22Rv1 (cell line): ENCODE results near the gene SEZ6.

Experiments
- ZFX ChIP-seq: fragments of 450-650 bp; IDR thresholded peaks from 2 replicates; pipeline ENCODE4 v1.6.1; 2017; ENCODE audit warnings: antibody characterized with exemption, borderline replicate concordance
- TF ChIP-seq, protein P1 (sequence below): fragments of 450-650 bp; IDR thresholded peaks from 2 replicates; pipeline ENCODE4 v1.5.1; 2017; ENCODE audit warnings: mild to moderate bottlenecking

DNA sequence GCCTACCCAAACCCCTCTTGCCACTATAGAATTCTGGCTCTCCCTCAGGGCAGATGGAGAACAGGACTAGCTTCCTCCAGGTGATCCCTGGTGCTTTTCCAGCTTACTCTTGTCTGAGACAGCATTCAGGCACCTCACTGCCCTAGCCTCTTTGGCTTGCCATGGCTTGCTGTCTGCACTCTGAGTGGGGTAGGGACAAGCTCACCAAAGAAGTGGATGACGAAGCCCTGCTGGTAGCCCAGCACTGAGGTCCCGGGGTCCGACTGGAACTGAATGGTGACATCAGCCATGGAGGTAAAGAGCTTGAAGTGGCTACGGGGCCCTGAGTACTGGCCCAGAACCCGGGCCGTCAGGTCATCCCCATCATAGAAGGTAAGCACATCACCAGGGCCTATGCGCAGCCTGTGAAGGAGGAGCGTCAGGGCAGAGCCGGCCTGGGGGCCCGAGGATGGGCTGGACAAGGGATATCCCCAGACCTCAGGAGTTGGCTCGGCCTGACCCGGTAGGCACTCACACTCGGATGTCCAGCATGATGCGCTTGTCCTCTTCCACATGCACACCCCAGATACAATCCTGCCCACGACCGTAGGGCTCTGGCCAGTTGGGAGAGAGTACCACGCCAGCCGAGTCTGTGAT, 46.9 kb downstream of the SEZ6 start:
- TF ChIP-seq, protein P1, sequence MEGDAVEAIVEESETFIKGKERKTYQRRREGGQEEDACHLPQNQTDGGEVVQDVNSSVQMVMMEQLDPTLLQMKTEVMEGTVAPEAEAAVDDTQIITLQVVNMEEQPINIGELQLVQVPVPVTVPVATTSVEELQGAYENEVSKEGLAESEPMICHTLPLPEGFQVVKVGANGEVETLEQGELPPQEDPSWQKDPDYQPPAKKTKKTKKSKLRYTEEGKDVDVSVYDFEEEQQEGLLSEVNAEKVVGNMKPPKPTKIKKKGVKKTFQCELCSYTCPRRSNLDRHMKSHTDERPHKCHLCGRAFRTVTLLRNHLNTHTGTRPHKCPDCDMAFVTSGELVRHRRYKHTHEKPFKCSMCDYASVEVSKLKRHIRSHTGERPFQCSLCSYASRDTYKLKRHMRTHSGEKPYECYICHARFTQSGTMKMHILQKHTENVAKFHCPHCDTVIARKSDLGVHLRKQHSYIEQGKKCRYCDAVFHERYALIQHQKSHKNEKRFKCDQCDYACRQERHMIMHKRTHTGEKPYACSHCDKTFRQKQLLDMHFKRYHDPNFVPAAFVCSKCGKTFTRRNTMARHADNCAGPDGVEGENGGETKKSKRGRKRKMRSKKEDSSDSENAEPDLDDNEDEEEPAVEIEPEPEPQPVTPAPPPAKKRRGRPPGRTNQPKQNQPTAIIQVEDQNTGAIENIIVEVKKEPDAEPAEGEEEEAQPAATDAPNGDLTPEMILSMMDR, result no peak
- no peak for TF ChIP-seq ZFX
